Mesenchymal stem cell (in vitro differentiated cells and primary cell): Measurements from ENCODE around the gene NCF4. TPM values are rescaled to one million over a fixed set of nuclear protein-coding genes. Genes with fewer than 3 reads are reported as not detected.

Source experiments
- DNase-seq: peaks from one replicate; pipeline ENCODE4 v3.0.0-alpha.2; 2013
- H2AFZ ChIP-seq: one replicate; pipeline ENCODE4 v1.6.1; 2013; ENCODE audit warnings: low read depth, mild to moderate bottlenecking, control low read depth, inconsistent platforms, low read length, moderate library complexity
- H2AK5ac ChIP-seq: 2 replicates; pipeline ENCODE4 v1.6.1; 2013; ENCODE audit warnings: low read length, moderate library complexity, mild to moderate bottlenecking, inconsistent platforms; ENCODE audit not compliant: severe bottlenecking
- H2BK120ac ChIP-seq: one replicate; pipeline ENCODE4 v1.6.1; 2013; ENCODE audit warnings: low read depth, mild to moderate bottlenecking, inconsistent platforms, low read length, moderate library complexity
- H2BK12ac ChIP-seq, 2 experiments: one replicate each; pipeline ENCODE4 v1.6.1; 2013; ENCODE audit warnings: inconsistent platforms in 2 of 2, low read length in 2 of 2, mild to moderate bottlenecking in 2 of 2, moderate library complexity in 2 of 2, control low read depth in 1 of 2
- H2BK15ac ChIP-seq: one replicate; pipeline ENCODE4 v1.6.1; 2013; ENCODE audit warnings: mild to moderate bottlenecking, low read depth, inconsistent platforms; ENCODE audit not compliant: poor library complexity, severe bottlenecking
- H2BK5ac ChIP-seq: 2 replicates; pipeline ENCODE4 v1.6.1; 2013; ENCODE audit warnings: low read depth, mild to moderate bottlenecking, low read length, control low read depth, inconsistent platforms; ENCODE audit not compliant: poor library complexity, severe bottlenecking
- H3K14ac ChIP-seq, 2 experiments: one replicate each; pipeline ENCODE4 v1.6.1; 2013; ENCODE audit warnings: inconsistent platforms in 2 of 2, low read length in 2 of 2, control low read depth in 1 of 2, mild to moderate bottlenecking in 1 of 2, moderate library complexity in 1 of 2
- H3K18ac ChIP-seq, 2 experiments: one replicate each; pipeline ENCODE4 v1.6.1; 2013; ENCODE audit warnings: inconsistent platforms in 2 of 2, low read length in 2 of 2, control low read depth in 1 of 2, low read depth in 1 of 2, mild to moderate bottlenecking in 1 of 2
- H3K23ac ChIP-seq, 2 experiments: one replicate each; pipeline ENCODE4 v1.6.1; 2013; ENCODE audit warnings: inconsistent platforms in 2 of 2, low read length in 2 of 2, mild to moderate bottlenecking in 2 of 2, moderate library complexity in 2 of 2, control low read depth in 1 of 2
- H3K27ac ChIP-seq: 2 replicates; pipeline ENCODE4 v1.5.1; 2013; ENCODE audit warnings: mild to moderate bottlenecking, moderate library complexity, low read length, control low read depth, inconsistent platforms; ENCODE audit not compliant: poor library complexity, severe bottlenecking
- H3K27me3 ChIP-seq, 2 experiments: 2 replicates each; pipeline versions ENCODE4 v1.6.1 to v1.7.0; 2013; ENCODE audit warnings: low read length in 2 of 2, mild to moderate bottlenecking in 2 of 2, moderate library complexity in 2 of 2, control low read depth in 1 of 2, inconsistent platforms in 1 of 2; ENCODE audit not compliant: control insufficient read depth in 1 of 2, insufficient read depth in 1 of 2
- H3K36me3 ChIP-seq, 2 experiments: 2 replicates each; pipeline versions ENCODE4 v1.6.1 to v1.7.0; 2013; ENCODE audit warnings: low read length in 2 of 2, control low read depth in 1 of 2, inconsistent platforms in 1 of 2, low read depth in 1 of 2, mild to moderate bottlenecking in 1 of 2; ENCODE audit not compliant: insufficient read depth in 2 of 2, control insufficient read depth in 1 of 2
- H3K4ac ChIP-seq, 2 experiments: one replicate each; pipeline ENCODE4 v1.6.1; 2013; ENCODE audit warnings: inconsistent platforms in 2 of 2, low read length in 2 of 2, mild to moderate bottlenecking in 2 of 2, moderate library complexity in 2 of 2, control low read depth in 1 of 2, low read depth in 1 of 2
- H3K4me1 ChIP-seq: 2 replicates; pipeline ENCODE4 v1.6.1; 2013; ENCODE audit warnings: low read depth, low read length, control low read depth; ENCODE audit not compliant: control insufficient read depth, insufficient read depth
- H3K4me2 ChIP-seq: 2 replicates; pipeline ENCODE4 v1.6.1; 2013; ENCODE audit warnings: low read length, mild to moderate bottlenecking, inconsistent platforms; ENCODE audit not compliant: poor library complexity, severe bottlenecking
- H3K4me3 ChIP-seq, 2 experiments: 2 replicates each; pipeline versions ENCODE4 v1.5.1 to v1.7.0; 2013; ENCODE audit warnings: low read length in 2 of 2, mild to moderate bottlenecking in 2 of 2, control low read depth in 1 of 2, low read depth in 1 of 2; ENCODE audit not compliant: insufficient read depth in 1 of 2
- H3K79me1 ChIP-seq: replicated peaks from 2 replicates; pipeline ENCODE4 v1.6.1; 2013; ENCODE audit warnings: mild to moderate bottlenecking, control low read depth, low read length, inconsistent platforms; ENCODE audit not compliant: poor library complexity, severe bottlenecking
- H3K9ac ChIP-seq: 2 replicates; pipeline ENCODE4 v1.7.0; 2013; ENCODE audit warnings: mild to moderate bottlenecking, low read length, moderate library complexity
- H3K9me3 ChIP-seq: 2 replicates; pipeline ENCODE4 v1.7.0; 2013; ENCODE audit warnings: mild to moderate bottlenecking, low read length; ENCODE audit not compliant: control insufficient read depth
- H4K8ac ChIP-seq: one replicate; pipeline ENCODE4 v1.6.1; 2013; ENCODE audit warnings: inconsistent platforms, mild to moderate bottlenecking, low read length, moderate library complexity
- H4K91ac ChIP-seq: one replicate; pipeline ENCODE4 v1.6.1; 2013; ENCODE audit warnings: mild to moderate bottlenecking, low read length, inconsistent platforms
- WGBS: methylation state at CpG from one replicate; pipeline ENCODE4 v1.1.7; 2013; ENCODE audit warnings: mixed read lengths; 5-methylcytosine and 5-hydroxymethylcytosine counted together
- polyA plus RNA-seq, 2 experiments: library from polyadenylated mRNA; stranded (reverse); fragments of 200-250 nt; gene quantifications; one replicate each; pipeline ENCODE4 v1.2.3, GENCODE V29; 2013

The NCF4 gene
- not detected for polyA plus RNA-seq (2013, experiment 1 of 2)
- not detected for polyA plus RNA-seq (2013, experiment 2 of 2)

GRCh38 chr22:36860821-36861659 lies at the start of gene NCF4:
TSS of gene NCF4 (plus strand) at chr22:36861006. CDS start at chr22:36861172, 166 bp downstream.
- Histone ChIP-seq H3K9ac (no peak within 1 kb of the TSS), H2BK120ac (no peak within 1 kb of the TSS), H2BK15ac (no peak within 1 kb of the TSS), H3K9me3 (no peaks in the 10 kb centered on the region), H2AK5ac (no peak within 1 kb of the TSS), H3K36me3 (no peaks in the 10 kb centered on the region), H3K27ac (no peak within 1 kb of the TSS), H3K4ac (no peak within 1 kb of the TSS), H3K18ac (no peak within 1 kb of the TSS), H3K4me2 (no peak within 1 kb of the TSS), H3K14ac (no peak within 1 kb of the TSS), H3K4me3 (no peak within 1 kb of the TSS), H2AFZ (no peak within 1 kb of the TSS), H3K27me3 (peaks cover 25 to 60% of the 10 kb centered on the region in 2 experiments), H3K4me1 (peaks cover 4% of the 10 kb centered on the region), H3K23ac (no peak within 1 kb of the TSS), H2BK12ac (no peak within 1 kb of the TSS), H4K8ac (no peak within 1 kb of the TSS), H4K91ac (no peak within 1 kb of the TSS), H2BK5ac (no peak within 1 kb of the TSS), H3K79me1 (no peaks in the 10 kb centered on the region)
- WGBS: 92% methylated on average over 17 of the region's 17 CpGs
- no peak for DNase-seq

- H4K91ac ChIP-seq: no peak overlapping the region
- no peak overlapping the region for H3K23ac ChIP-seq
- no peak overlapping the region for H3K18ac ChIP-seq
- no peak for DNase-seq
- peaks cover 65 to 86% of the 10 kb centered on the region in 2 experiments for H3K27me3 ChIP-seq
- H3K4me3 ChIP-seq: no peak overlapping the region
- H3K79me1 ChIP-seq: no peaks in the 10 kb centered on the region
- H2BK120ac ChIP-seq: no peak overlapping the region
- peaks cover 1% of the 10 kb centered on the region for H3K4me1 ChIP-seq
- 89% methylated on average over 2 of the region's 3 CpGs for WGBS
- no peak overlapping the region for H3K4ac ChIP-seq
- no peak overlapping the region for H3K4me2 ChIP-seq
- no peak overlapping the region for H4K8ac ChIP-seq
- no peak overlapping the region for H3K14ac ChIP-seq
- no peaks in the 10 kb centered on the region for H3K36me3 ChIP-seq
- no peak overlapping the region for H3K9ac ChIP-seq
- no peak overlapping the region for H3K27ac ChIP-seq
- no peak overlapping the region for H2BK12ac ChIP-seq
- H3K9me3 ChIP-seq: no peaks in the 10 kb centered on the region
- H2AFZ ChIP-seq: no peak overlapping the region
- peak overlapping the region; percentile 33 for H2BK15ac ChIP-seq
- H2AK5ac ChIP-seq: no peak overlapping the region
- no peak overlapping the region for H2BK5ac ChIP-seq
Observed at GRCh38 chr22:36811094-36811800, 49.6 kb upstream of the NCF4 start.

- no peak overlapping the region for H3K4me3 ChIP-seq
- peaks cover 23% of the 10 kb centered on the region for H3K4me1 ChIP-seq
- peaks cover 77 to 92% of the 10 kb centered on the region in 2 experiments for H3K27me3 ChIP-seq
- no peak overlapping the region for H3K23ac ChIP-seq
- no peak overlapping the region for H2AK5ac ChIP-seq
- H3K4ac ChIP-seq: no peak overlapping the region
- H3K18ac ChIP-seq: no peak overlapping the region
- no peak overlapping the region for H2BK15ac ChIP-seq
- no peak overlapping the region for H2BK5ac ChIP-seq
- WGBS: 61% methylated on average over 9 of the region's 10 CpGs
- no peak overlapping the region for H4K91ac ChIP-seq
- H2AFZ ChIP-seq: no peak overlapping the region
- no peaks in the 10 kb centered on the region for H3K9me3 ChIP-seq
- H3K79me1 ChIP-seq: no peaks in the 10 kb centered on the region
- no peak overlapping the region for H4K8ac ChIP-seq
- H3K36me3 ChIP-seq: no peaks in the 10 kb centered on the region
- H3K14ac ChIP-seq: no peak overlapping the region
- no peak for DNase-seq
- H2BK12ac ChIP-seq: no peak overlapping the region
- no peak overlapping the region for H2BK120ac ChIP-seq
- no peak overlapping the region for H3K9ac ChIP-seq
- no peak overlapping the region for H3K27ac ChIP-seq
- no peak overlapping the region for H3K4me2 ChIP-seq
Observed at GRCh38 chr22:36814801-36815200, 46.0 kb upstream of the NCF4 start.
